PC-3 (cell line): ENCODE results near the gene PGC. TPM values are rescaled to one million over a fixed set of nuclear protein-coding genes. Genes with fewer than 3 reads are reported as not detected.

Source experiments
- ATAC-seq: fragments of 200-7000 bp; cut with Tn5 transposase; 2 replicates; pipeline ENCODE4 v1.9.1; 2020; ENCODE audit warnings: mild to moderate bottlenecking, moderate library complexity
- BruUV-seq: library from RNA; stranded (reverse); fragments of 400-500 nt; replicated peaks from 2 replicates; lab custom pipeline; 2021; lab: Mats Ljungman, UMichigan
- CTCF ChIA-PET: fragments of 300-600 bp; sonication (Branson Sonifier 250); formaldehyde crosslinking; loops from one replicate; lab custom pipeline; 2022; ENCODE audit warnings: antibody characterized with exemption; lab: Charles Lee
- POLR2A ChIA-PET: fragments of 300-600 bp; sonication (Branson Sonifier 250); formaldehyde crosslinking; loops from one replicate; lab custom pipeline; 2022; ENCODE audit warnings: antibody characterized with exemption; ENCODE audit not compliant: unreplicated experiment; lab: Charles Lee
- DNase-seq: peaks from one replicate; pipeline ENCODE4 v3.0.0-alpha.2; 2015
- H2AFZ ChIP-seq: fragments of 300-600 bp; sonication (generic); 2 replicates; pipeline ENCODE4 v1.6.0; 2016; ENCODE audit warnings: antibody characterized with exemption, low read length
- H3F3A ChIP-seq: fragments of 300-600 bp; sonication (generic); one replicate; pipeline ENCODE4 v1.6.0; 2017; ENCODE audit warnings: antibody characterized with exemption, low read length, control low read depth, mild to moderate bottlenecking; ENCODE audit not compliant: unreplicated experiment
- H3K27ac ChIP-seq: fragments of 300-600 bp; sonication (generic); 2 replicates; pipeline ENCODE4 v1.5.1; 2016; ENCODE audit warnings: mild to moderate bottlenecking, low read length
- H3K27me3 ChIP-seq: fragments of 300-600 bp; sonication (generic); 2 replicates; pipeline ENCODE4 v1.6.1; 2016; ENCODE audit warnings: low read length, mixed read lengths
- H3K36me3 ChIP-seq: fragments of 300-600 bp; sonication (generic); 2 replicates; pipeline ENCODE4 v1.6.1; 2016; ENCODE audit warnings: low read depth, mixed run types, low read length, mixed read lengths
- H3K4me1 ChIP-seq: fragments of 300-600 bp; sonication (generic); 2 replicates; pipeline ENCODE4 v1.5.1; 2016; ENCODE audit warnings: low read length; ENCODE audit not compliant: insufficient read depth
- H3K4me2 ChIP-seq: fragments of 300-600 bp; sonication (generic); 2 replicates; pipeline ENCODE4 v1.6.0; 2016; ENCODE audit warnings: low read length
- H3K4me3 ChIP-seq: fragments of 300-600 bp; sonication (generic); 2 replicates; pipeline ENCODE4 v1.5.1; 2016; ENCODE audit warnings: mild to moderate bottlenecking, low read length, mixed read lengths
- H3K79me2 ChIP-seq: fragments of 300-600 bp; sonication (generic); 2 replicates; pipeline ENCODE4 v1.6.1; 2017; ENCODE audit warnings: low read length, mixed read lengths
- H3K9ac ChIP-seq: fragments of 300-600 bp; sonication (generic); 2 replicates; pipeline ENCODE4 v1.6.0; 2016; ENCODE audit warnings: mild to moderate bottlenecking, low read length
- H3K9me2 ChIP-seq: fragments of 300-600 bp; sonication (generic); replicated peaks from 2 replicates; pipeline ENCODE4 v1.6.1; 2016; ENCODE audit warnings: mixed run types, low read length, mixed read lengths
- H3K9me3 ChIP-seq: fragments of 300-600 bp; sonication (generic); 2 replicates; pipeline ENCODE4 v1.6.1; 2016; ENCODE audit warnings: low read length, mixed read lengths
- H4K20me1 ChIP-seq: fragments of 300-600 bp; sonication (generic); 2 replicates; pipeline ENCODE4 v1.6.1; 2016; ENCODE audit warnings: low read length, mixed read lengths
- CTCF ChIP-seq: fragments of 300-600 bp; sonication (generic); conservative IDR thresholded peaks from 2 replicates; pipeline ENCODE4 v1.5.1; 2017; ENCODE audit warnings: antibody characterized with exemption, low read depth, mild to moderate bottlenecking, low read length
- EZH2 ChIP-seq: fragments of 300-600 bp; sonication (generic); IDR thresholded peaks from one replicate; pipeline ENCODE4 v1.6.1; 2017; ENCODE audit warnings: antibody characterized with exemption, mild to moderate bottlenecking, low read length; ENCODE audit not compliant: unreplicated experiment
- EZH2phosphoT487 ChIP-seq: fragments of 300-600 bp; sonication (generic); IDR thresholded peaks from 2 replicates; pipeline ENCODE4 v1.6.1; 2018; ENCODE audit warnings: mild to moderate bottlenecking, antibody characterized with exemption, low read length, borderline replicate concordance
- intact Hi-C: fragments of 100-400 bp; cut with micrococcal nuclease; formaldehyde crosslinking; loops from 2 replicates; pipeline ENCODE4 v1.9.0; 2023
- total RNA-seq: library from RNA; depleted of rRNA; stranded (reverse); fragments of >200 nt; gene quantifications from 2 replicates; pipeline ENCODE4 v1.2.3, GENCODE V29; 2014

Gene PGC
- total RNA-seq, 1 experiment from 2014 or later = not detected

DNA sequence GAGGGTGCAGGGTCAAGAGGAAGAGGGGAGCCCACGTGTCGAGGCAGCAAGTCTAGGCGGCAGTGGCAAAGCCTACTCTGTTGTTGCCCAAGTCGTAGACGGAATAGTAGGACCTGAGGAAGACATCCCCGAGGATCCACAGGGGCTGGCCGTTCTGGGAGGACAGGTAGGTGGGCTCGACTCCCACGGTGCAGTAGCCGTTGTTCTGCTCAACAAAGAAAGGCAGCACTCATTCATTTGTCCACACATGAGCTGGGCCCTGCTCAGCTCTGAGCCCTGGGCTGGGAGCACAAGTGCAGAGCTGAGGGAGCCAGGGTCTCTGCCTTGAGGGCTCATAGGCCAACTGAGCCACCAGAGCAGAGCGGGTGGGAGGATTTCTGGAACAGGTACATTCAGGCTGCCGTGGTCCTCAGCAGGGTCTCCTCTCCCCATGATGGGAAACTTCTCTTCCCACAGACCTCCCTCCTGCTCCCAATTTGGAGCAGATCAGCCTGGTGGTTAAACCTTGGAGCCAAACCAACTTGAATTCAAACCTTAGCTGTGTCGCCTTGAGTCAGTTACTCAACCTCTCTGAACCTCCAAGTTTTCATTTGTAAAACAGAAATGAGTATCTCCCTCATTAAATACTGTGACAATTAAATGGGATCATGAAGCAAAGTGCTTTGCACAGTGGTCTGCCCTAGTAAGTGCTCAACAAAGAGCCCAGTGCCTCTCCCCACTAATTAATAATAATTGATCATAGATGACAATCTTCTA is 10.2 kb downstream of the PGC start:
- DNase-seq = no peak
- Histone ChIP-seq H3K79me2 (no peaks in the 10 kb centered on the region), H3K9me3 (no peaks in the 10 kb centered on the region), H3K4me1 (peaks cover 25% of the 10 kb centered on the region), H3K9ac (no peak overlapping the region), H3K4me2 (no peak overlapping the region), H3K27me3 (no peaks in the 10 kb centered on the region), H3K36me3 (no peaks in the 10 kb centered on the region), H3K27ac (no peak overlapping the region), H3K9me2 (no peaks in the 10 kb centered on the region), H2AFZ (no peak overlapping the region), H4K20me1 (no peaks in the 10 kb centered on the region), H3F3A (no peaks in the 10 kb centered on the region), H3K4me3 (no peak overlapping the region)
- TF ChIP-seq EZH2phosphoT487 (no peak), CTCF (no peak), EZH2 (no peak)
- no peak for ATAC-seq
- no TSS peak for BruUV-seq
- POLR2A ChIA-PET = no interaction called here
- intact Hi-C loops = no loop called here
- CTCF ChIA-PET = interaction anchor here (0.5 kb wide), 1 partner anchor 272 kb away, joined by 5 read pairs; no protein-coding TSS in a partner anchor

DNA sequence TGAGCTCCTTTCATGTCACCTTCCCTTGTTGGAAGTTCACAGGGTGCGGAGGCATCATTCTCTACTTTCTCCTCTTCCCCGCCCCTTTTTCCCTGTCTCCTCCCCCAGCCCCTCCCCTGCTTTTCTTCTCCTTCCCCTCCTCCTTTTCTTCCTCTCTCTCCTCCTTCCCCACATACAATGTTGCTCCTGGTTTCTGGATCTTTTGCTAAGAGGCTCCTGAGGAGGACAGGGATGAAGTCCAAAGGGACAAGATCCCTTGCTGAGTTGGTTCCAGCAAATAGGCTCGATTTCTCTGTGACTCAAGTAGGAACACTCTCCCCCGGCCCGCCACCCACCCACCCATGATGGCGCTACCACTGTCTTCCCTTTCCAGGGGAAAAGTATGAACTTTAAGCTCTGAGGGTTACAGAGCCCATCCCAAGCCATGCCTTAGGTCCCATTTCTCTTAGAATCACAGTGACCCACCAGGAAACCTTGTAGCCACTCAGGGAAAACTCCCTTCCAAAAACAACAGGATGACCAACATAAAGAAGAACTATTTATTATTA is 10.9 kb downstream of the PGC start:
- intact Hi-C loops = no loop called here
- Histone ChIP-seq H3K36me3 (no peaks in the 10 kb centered on the region), H3K9me2 (no peaks in the 10 kb centered on the region), H4K20me1 (no peaks in the 10 kb centered on the region), H3K79me2 (no peaks in the 10 kb centered on the region), H2AFZ (peak overlapping the region; percentile 61), H3K9me3 (no peaks in the 10 kb centered on the region), H3K9ac (no peak overlapping the region), H3K4me2 (peak overlapping the region; percentile 58), H3K4me3 (no peak overlapping the region; the same call in 1 of the 2 replicates), H3F3A (no peaks in the 10 kb centered on the region), H3K4me1 (peaks cover 17% of the 10 kb centered on the region), H3K27ac (no peak overlapping the region), H3K27me3 (no peaks in the 10 kb centered on the region)
- no peak for ATAC-seq
- BruUV-seq = no TSS peak
- ChIA-PET POLR2A (no interaction called here), CTCF (interaction anchor here (0.5 to 0.6 kb wide), 2 partner anchors 42 to 271 kb away, joined by 3 to 5 read pairs; no protein-coding TSS in a partner anchor)
- no peak for TF ChIP-seq EZH2
- TF ChIP-seq CTCF = no peak
- TF ChIP-seq EZH2phosphoT487 = no peak
- DNase-seq = no peak
